ENCODE measurements around the gene IMPACT. TPM values are rescaled to one million over a fixed set of nuclear protein-coding genes. Genes with fewer than 3 reads are reported as not detected.

IMPACT gene
- total RNA-seq, 1 experiment from 2014 or later = 36.2 TPM

- no TSS peak for BruUV-seq (replicated peaks)
- TF ChIP-seq, protein P1, sequence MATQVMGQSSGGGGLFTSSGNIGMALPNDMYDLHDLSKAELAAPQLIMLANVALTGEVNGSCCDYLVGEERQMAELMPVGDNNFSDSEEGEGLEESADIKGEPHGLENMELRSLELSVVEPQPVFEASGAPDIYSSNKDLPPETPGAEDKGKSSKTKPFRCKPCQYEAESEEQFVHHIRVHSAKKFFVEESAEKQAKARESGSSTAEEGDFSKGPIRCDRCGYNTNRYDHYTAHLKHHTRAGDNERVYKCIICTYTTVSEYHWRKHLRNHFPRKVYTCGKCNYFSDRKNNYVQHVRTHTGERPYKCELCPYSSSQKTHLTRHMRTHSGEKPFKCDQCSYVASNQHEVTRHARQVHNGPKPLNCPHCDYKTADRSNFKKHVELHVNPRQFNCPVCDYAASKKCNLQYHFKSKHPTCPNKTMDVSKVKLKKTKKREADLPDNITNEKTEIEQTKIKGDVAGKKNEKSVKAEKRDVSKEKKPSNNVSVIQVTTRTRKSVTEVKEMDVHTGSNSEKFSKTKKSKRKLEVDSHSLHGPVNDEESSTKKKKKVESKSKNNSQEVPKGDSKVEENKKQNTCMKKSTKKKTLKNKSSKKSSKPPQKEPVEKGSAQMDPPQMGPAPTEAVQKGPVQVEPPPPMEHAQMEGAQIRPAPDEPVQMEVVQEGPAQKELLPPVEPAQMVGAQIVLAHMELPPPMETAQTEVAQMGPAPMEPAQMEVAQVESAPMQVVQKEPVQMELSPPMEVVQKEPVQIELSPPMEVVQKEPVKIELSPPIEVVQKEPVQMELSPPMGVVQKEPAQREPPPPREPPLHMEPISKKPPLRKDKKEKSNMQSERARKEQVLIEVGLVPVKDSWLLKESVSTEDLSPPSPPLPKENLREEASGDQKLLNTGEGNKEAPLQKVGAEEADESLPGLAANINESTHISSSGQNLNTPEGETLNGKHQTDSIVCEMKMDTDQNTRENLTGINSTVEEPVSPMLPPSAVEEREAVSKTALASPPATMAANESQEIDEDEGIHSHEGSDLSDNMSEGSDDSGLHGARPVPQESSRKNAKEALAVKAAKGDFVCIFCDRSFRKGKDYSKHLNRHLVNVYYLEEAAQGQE (IDR thresholded peaks at IDR 0.05; ENCODE audit: insufficient read depth in 1 of 2, low read depth in 2 of 2, low read length in 1 of 2) = no peak
- TF ChIP-seq, protein P2, sequence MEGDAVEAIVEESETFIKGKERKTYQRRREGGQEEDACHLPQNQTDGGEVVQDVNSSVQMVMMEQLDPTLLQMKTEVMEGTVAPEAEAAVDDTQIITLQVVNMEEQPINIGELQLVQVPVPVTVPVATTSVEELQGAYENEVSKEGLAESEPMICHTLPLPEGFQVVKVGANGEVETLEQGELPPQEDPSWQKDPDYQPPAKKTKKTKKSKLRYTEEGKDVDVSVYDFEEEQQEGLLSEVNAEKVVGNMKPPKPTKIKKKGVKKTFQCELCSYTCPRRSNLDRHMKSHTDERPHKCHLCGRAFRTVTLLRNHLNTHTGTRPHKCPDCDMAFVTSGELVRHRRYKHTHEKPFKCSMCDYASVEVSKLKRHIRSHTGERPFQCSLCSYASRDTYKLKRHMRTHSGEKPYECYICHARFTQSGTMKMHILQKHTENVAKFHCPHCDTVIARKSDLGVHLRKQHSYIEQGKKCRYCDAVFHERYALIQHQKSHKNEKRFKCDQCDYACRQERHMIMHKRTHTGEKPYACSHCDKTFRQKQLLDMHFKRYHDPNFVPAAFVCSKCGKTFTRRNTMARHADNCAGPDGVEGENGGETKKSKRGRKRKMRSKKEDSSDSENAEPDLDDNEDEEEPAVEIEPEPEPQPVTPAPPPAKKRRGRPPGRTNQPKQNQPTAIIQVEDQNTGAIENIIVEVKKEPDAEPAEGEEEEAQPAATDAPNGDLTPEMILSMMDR (IDR thresholded peaks at IDR 0.05) = no peak
- Histone ChIP-seq H3K4me1 (ENCODE audit: control insufficient read depth, insufficient read depth, low read length) (peaks cover 15% of the 10 kb centered on the region), H3K27me3 (ENCODE audit: control insufficient read depth, insufficient read depth, low read length) (no peaks in the 10 kb centered on the region), H3K27ac (ENCODE audit: low read length) (peak overlapping the region; percentile 75; the same call in 1 of the 2 replicates), H3K36me3 (ENCODE audit: control insufficient read depth, insufficient read depth, low read length) (no peaks in the 10 kb centered on the region), H3K9me3 (ENCODE audit: control insufficient read depth, insufficient read depth, low read depth, low read length) (no peaks in the 10 kb centered on the region), H3K4me3 (ENCODE audit: low read depth in 2 of 2, low read length in 2 of 2) (no peak overlapping the region; a peak in 1 of 4 replicates)
- POLR2A ChIA-PET = no interaction called here
- DNase-seq (ENCODE audit: low read depth, low spot score) (no peak), ATAC-seq (no peak)
- intact Hi-C loops (cut with micrococcal nuclease; ENCODE audit: unreplicated experiment) = no loop called here
- CTCF ChIA-PET = no interaction called here
- in situ Hi-C loops (cut with HindIII; ENCODE audit: low pct_unique_long_range_greater_than_20kb, low sequenced_read_pairs) = no loop called here
These were observed 27.9 kb upstream of the IMPACT start for GRCh38 chr18:24398540-24398939.

DNA sequence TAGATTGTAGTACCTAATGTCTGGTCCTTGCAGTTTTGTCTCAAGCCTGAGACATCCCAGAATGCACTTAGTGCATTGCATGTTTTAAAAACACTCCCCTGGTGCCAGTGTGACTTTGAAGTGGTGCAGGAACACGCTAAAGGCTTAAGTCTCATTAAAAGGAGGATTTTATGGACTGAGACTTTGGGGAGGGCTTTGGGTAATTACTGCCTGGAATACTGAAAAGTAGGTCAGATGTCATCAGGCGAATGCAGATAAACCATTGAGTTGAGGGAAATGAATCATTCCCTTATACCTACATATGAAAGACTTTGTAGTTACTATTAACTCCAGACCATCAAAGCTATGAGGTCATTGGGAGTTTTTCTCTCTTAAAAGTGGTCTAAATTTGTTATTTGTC is 25.9 kb upstream of the IMPACT start:
- DNase-seq (ENCODE audit: low read depth, low spot score) (no peak), ATAC-seq (no peak)
- ChIA-PET CTCF (no interaction called here), POLR2A (no interaction called here)
- H3K4me1 ChIP-seq (ENCODE audit: control insufficient read depth, insufficient read depth, low read length) = peaks cover 15% of the 10 kb centered on the region
- no TSS peak for BruUV-seq (replicated peaks)
- in situ Hi-C loops (cut with HindIII; ENCODE audit: low pct_unique_long_range_greater_than_20kb, low sequenced_read_pairs) = no loop called here
- no peaks in the 10 kb centered on the region for H3K36me3 ChIP-seq (ENCODE audit: control insufficient read depth, insufficient read depth, low read length)
- no peak overlapping the region for H3K4me3 ChIP-seq (ENCODE audit: low read depth in 2 of 2, low read length in 2 of 2)
- H3K9me3 ChIP-seq (ENCODE audit: control insufficient read depth, insufficient read depth, low read depth, low read length) = no peaks in the 10 kb centered on the region
- no peaks in the 10 kb centered on the region for H3K27me3 ChIP-seq (ENCODE audit: control insufficient read depth, insufficient read depth, low read length)
- intact Hi-C loops (cut with micrococcal nuclease; ENCODE audit: unreplicated experiment) = no loop called here
- TF ChIP-seq, protein P2 (IDR thresholded peaks at IDR 0.05) = no peak
- no peak for TF ChIP-seq POLR2AphosphoS5 (IDR thresholded peaks at IDR 0.05; ENCODE audit: low read depth, low read length)
- H3K27ac ChIP-seq (ENCODE audit: low read length) = no peak overlapping the region

DNA sequence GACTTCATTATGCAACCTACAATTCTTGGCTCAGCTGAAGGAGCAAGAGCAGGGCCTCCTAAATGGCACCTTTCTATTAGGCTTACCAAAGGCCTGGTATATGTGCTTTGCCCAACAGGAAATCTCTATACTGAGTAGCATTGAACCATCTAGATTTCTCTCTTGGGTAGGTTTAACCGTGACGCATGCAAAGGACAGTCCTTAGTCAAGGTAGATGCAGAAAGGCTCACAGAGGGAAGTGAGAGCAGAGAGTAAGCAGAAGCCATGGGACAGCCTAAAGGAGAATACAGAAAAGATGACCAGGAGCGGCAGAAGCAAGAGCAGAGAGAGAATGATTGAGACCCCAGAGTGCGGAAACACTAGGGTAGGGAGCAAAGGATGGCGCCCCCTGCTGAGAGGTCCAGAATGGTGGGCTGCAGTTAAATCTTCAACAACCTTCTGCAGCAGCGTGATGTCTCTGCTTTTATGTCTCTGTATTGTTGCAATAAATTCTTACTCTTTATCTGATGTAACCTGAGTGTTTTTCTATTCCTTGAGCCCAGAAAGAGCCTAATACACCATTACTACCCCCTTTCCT is 24.2 kb upstream of the IMPACT start:
- Histone ChIP-seq H3K4me1 (ENCODE audit: control insufficient read depth, insufficient read depth, low read length) (peaks cover 6% of the 10 kb centered on the region; the same call in 1 of the 2 replicates), H3K27me3 (ENCODE audit: control insufficient read depth, insufficient read depth, low read length) (no peaks in the 10 kb centered on the region), H3K4me3 (ENCODE audit: low read depth in 2 of 2, low read length in 2 of 2) (no peak overlapping the region), H3K36me3 (ENCODE audit: control insufficient read depth, insufficient read depth, low read length) (no peaks in the 10 kb centered on the region), H3K27ac (ENCODE audit: low read length) (no peak overlapping the region), H3K9me3 (ENCODE audit: control insufficient read depth, insufficient read depth, low read depth, low read length) (no peaks in the 10 kb centered on the region)
- ChIA-PET POLR2A (no interaction called here), CTCF (no interaction called here)
- TF ChIP-seq POLR2AphosphoS5 (IDR thresholded peaks at IDR 0.05; ENCODE audit: low read depth, low read length) (no peak), SIN3A (IDR thresholded peaks at IDR 0.05; ENCODE audit: borderline replicate concordance, insufficient read depth, low read depth, low read length) (no peak), TCF7L2 (IDR thresholded peaks at IDR 0.05; ENCODE audit: low read depth, low read length) (no peak)
- TF ChIP-seq, protein P1 (IDR thresholded peaks at IDR 0.05; ENCODE audit: insufficient read depth in 1 of 2, low read depth in 2 of 2, low read length in 1 of 2) = no peak
- TF ChIP-seq, protein P2 (IDR thresholded peaks at IDR 0.05) = peak; percentile 61
- intact Hi-C loops (cut with micrococcal nuclease; ENCODE audit: unreplicated experiment) = no loop called here
- BruUV-seq (replicated peaks) = no TSS peak
- DNase-seq (ENCODE audit: low read depth, low spot score) (no peak), ATAC-seq (no peak)
- in situ Hi-C loops (cut with HindIII; ENCODE audit: low pct_unique_long_range_greater_than_20kb, low sequenced_read_pairs) = no loop called here

All from Panc1 (cell line).